ENCODE data around the gene SLC23A3. TPM values are rescaled to one million over a fixed set of nuclear protein-coding genes. Genes with fewer than 3 reads are reported as not detected.

SLC23A3 gene
- polyA plus RNA-seq, 3 donors: 1.1 TPM; not detected in 2

- Histone ChIP-seq H2AFZ (ENCODE audit: insufficient read depth, low read depth, low read length, poor library complexity, severe bottlenecking) (peak within 1 kb of the TSS; percentile 85), H3K27me3 (ENCODE audit: control insufficient read depth in 2 of 2, insufficient read depth in 2 of 2, low read length in 2 of 2) (no peaks in the 10 kb centered on the region), H3K4me2 (replicated peaks; ENCODE audit: extremely low read depth, low read length, poor library complexity, severe bottlenecking) (peak within 1 kb of the TSS; percentile 98), H3K4me3 (replicated peaks in 1 of 3; ENCODE audit: low read depth in 2 of 3, low read length in 3 of 3) (peak within 1 kb of the TSS; percentile 76 to 95 (median 92)), H3K9ac (ENCODE audit: insufficient read depth, low read length, poor library complexity, severe bottlenecking) (peak within 1 kb of the TSS; percentile 96), H3K36me3 (replicated peaks in 1 of 2; ENCODE audit: control insufficient read depth in 1 of 2, insufficient read depth in 2 of 2, low read length in 2 of 2) (peaks cover 55 to 65% of the 10 kb centered on the region in 2 donors), H3K27ac (ENCODE audit: low read depth in 1 of 2, low read length in 2 of 2) (peak within 1 kb of the TSS; percentile 99), H3K9me3 (replicated peaks in 1 of 2; ENCODE audit: control insufficient read depth in 1 of 2, insufficient read depth in 1 of 2, low read length in 2 of 2) (no peaks in the 10 kb centered on the region), H4K20me1 (ENCODE audit: insufficient read depth, low read length) (peaks cover 70% of the 10 kb centered on the region), H3K4me1 (ENCODE audit: control insufficient read depth in 1 of 2, insufficient read depth in 2 of 2, low read length in 2 of 2) (peaks cover 48 to 77% of the 10 kb centered on the region in 2 donors), H3K79me2 (ENCODE audit: insufficient read depth, low read length) (peaks cover 61% of the 10 kb centered on the region)
- DNase-seq: peak; percentile 92 to 95 (median 94)
- Mint-ChIP-seq H3K4me1 (peaks cover 68% of the 10 kb centered on the region), H3K4me3 (peak within 1 kb of the TSS; percentile 86 to 95), H3K27ac (peak within 1 kb of the TSS; percentile 98 to 100 (median 99)), H3K27me3 (ENCODE audit: low read depth in 3 of 3) (peaks cover 0 to 3% (median 2%) of the 10 kb centered on the region in 3 donors), H3K9me3 (peaks cover 0 to 2% (median 0%) of the 10 kb centered on the region in 7 donors), H3K36me3 (peaks cover 50 to 62% of the 10 kb centered on the region in 2 donors)
- TF ChIP-seq, protein P1, sequence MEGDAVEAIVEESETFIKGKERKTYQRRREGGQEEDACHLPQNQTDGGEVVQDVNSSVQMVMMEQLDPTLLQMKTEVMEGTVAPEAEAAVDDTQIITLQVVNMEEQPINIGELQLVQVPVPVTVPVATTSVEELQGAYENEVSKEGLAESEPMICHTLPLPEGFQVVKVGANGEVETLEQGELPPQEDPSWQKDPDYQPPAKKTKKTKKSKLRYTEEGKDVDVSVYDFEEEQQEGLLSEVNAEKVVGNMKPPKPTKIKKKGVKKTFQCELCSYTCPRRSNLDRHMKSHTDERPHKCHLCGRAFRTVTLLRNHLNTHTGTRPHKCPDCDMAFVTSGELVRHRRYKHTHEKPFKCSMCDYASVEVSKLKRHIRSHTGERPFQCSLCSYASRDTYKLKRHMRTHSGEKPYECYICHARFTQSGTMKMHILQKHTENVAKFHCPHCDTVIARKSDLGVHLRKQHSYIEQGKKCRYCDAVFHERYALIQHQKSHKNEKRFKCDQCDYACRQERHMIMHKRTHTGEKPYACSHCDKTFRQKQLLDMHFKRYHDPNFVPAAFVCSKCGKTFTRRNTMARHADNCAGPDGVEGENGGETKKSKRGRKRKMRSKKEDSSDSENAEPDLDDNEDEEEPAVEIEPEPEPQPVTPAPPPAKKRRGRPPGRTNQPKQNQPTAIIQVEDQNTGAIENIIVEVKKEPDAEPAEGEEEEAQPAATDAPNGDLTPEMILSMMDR (IDR thresholded peaks at IDR 0.05): no peak
- intact Hi-C loops (cut with micrococcal nuclease): loop anchor here (1.0 to 10.0 kb wide), 7 partner anchors 29 to 427 kb away; partner anchors contain the start of genes ABCB6 (in 1 of the 2), GLB1L (in 1 of the 2), STK16 (in 1 of the 2) and TUBA4A (in 1 of the 2)
- 0% methylated on average over 47 of the region's 67 CpGs for WGBS (ENCODE audit: insufficient coverage)
Observed at GRCh38 chr2:219177552-219178376, 7.9 kb upstream of the SLC23A3 start, which contains the start of gene RETREG2. TSS of gene RETREG2 (plus strand) at chr2:219178275. CDS start at chr2:219178353, 78 bp downstream.

GRCh38 chr2:219176818-219177551, 7.2 kb upstream of the SLC23A3 start, which contains the start of gene CNPPD1:
TSS of gene CNPPD1 (minus strand) at chr2:219176925. CDS start at chr2:219176828, 97 bp downstream.
- no peaks in the 10 kb centered on the region for H3K9me3 Mint-ChIP-seq
- H3K27me3 Mint-ChIP-seq (ENCODE audit: low read depth in 3 of 3): peaks cover 0 to 2% (median 0%) of the 10 kb centered on the region in 3 donors
- H3K79me2 ChIP-seq (ENCODE audit: insufficient read depth, low read length): peaks cover 56% of the 10 kb centered on the region
- peak; percentile 68 to 81 (median 72) for DNase-seq
- peaks cover 41 to 69% of the 10 kb centered on the region in 2 donors for H3K4me1 ChIP-seq (ENCODE audit: control insufficient read depth in 1 of 2, insufficient read depth in 2 of 2, low read length in 2 of 2)
- H3K27ac ChIP-seq (ENCODE audit: low read depth in 1 of 2, low read length in 2 of 2): peak within 1 kb of the TSS; percentile 99
- TF ChIP-seq, protein P1 (IDR thresholded peaks at IDR 0.05): no peak
- peaks cover 53 to 65% of the 10 kb centered on the region in 2 donors for H3K36me3 ChIP-seq (replicated peaks in 1 of 2; ENCODE audit: control insufficient read depth in 1 of 2, insufficient read depth in 2 of 2, low read length in 2 of 2)
- peak within 1 kb of the TSS; percentile 96 for H3K9ac ChIP-seq (ENCODE audit: insufficient read depth, low read length, poor library complexity, severe bottlenecking)
- no peaks in the 10 kb centered on the region for H3K9me3 ChIP-seq (replicated peaks in 1 of 2; ENCODE audit: control insufficient read depth in 1 of 2, insufficient read depth in 1 of 2, low read length in 2 of 2)
- H3K4me3 Mint-ChIP-seq: peak within 1 kb of the TSS; percentile 86 to 95
- H3K27me3 ChIP-seq (ENCODE audit: control insufficient read depth in 2 of 2, insufficient read depth in 2 of 2, low read length in 2 of 2): no peaks in the 10 kb centered on the region
- intact Hi-C loops (cut with micrococcal nuclease): loop anchor here (1.0 to 10.0 kb wide), 5 partner anchors 40 to 428 kb away; partner anchors contain the start of genes ABCB6 (in 1 of the 2), TUBA4A (in 1 of the 2) and TUBA4B (in 1 of the 2)
- H4K20me1 ChIP-seq (ENCODE audit: insufficient read depth, low read length): peaks cover 70% of the 10 kb centered on the region
- peak within 1 kb of the TSS; percentile 58 to 95 (median 76) for H3K4me3 ChIP-seq (replicated peaks in 1 of 3; ENCODE audit: low read depth in 2 of 3, low read length in 3 of 3)
- peak within 1 kb of the TSS; percentile 85 for H2AFZ ChIP-seq (ENCODE audit: insufficient read depth, low read depth, low read length, poor library complexity, severe bottlenecking)
- under 1% methylated on average over 66 of the region's 69 CpGs for WGBS (ENCODE audit: insufficient coverage)
- peaks cover 54 to 62% of the 10 kb centered on the region in 2 donors for H3K36me3 Mint-ChIP-seq
- peak within 1 kb of the TSS; percentile 98 to 100 (median 99) for H3K27ac Mint-ChIP-seq
- H3K4me1 Mint-ChIP-seq: peaks cover 68% of the 10 kb centered on the region
- peak within 1 kb of the TSS; percentile 98 for H3K4me2 ChIP-seq (replicated peaks; ENCODE audit: extremely low read depth, low read length, poor library complexity, severe bottlenecking)
